HG02973 (cell line): ENCODE data around the gene RPRD2.
A peak's percentile ranks its signal among the peaks of the same experiment; 100 is the strongest.
"Not testable (repeated sequence)": the region's sequence is repeated elsewhere in the genome, so short reads cannot be mapped to it uniquely, and the experiment has no call there.

Experiments
- ATAC-seq: cut with Tn5 transposase; IDR thresholded peaks from one replicate; pipeline ENCODE4 v1.9.1; 2021; ENCODE audit warnings: moderate library complexity; ENCODE audit not compliant: unreplicated experiment

RPRD2 gene

GRCh38 chr1:150363426-150364230 lies at the start of gene RPRD2:
Gene RPRD2 (plus strand): TSS chr1:150364147. CDS start chr1:150364715, 568 bp downstream.
- peak; percentile 67 for ATAC-seq

- ATAC-seq: not testable (repeated sequence)
These were observed 49.3 kb upstream of the RPRD2 start for GRCh38 chr1:150314691-150315090.

GRCh38 chr1:150320667-150320978 lies 43.3 kb upstream of the RPRD2 start:
- no peak for ATAC-seq

- no peak for ATAC-seq
These were observed 42.2 kb upstream of the RPRD2 start for GRCh38 chr1:150321826-150322166.

- ATAC-seq: no peak
These were observed 41.6 kb upstream of the RPRD2 start for GRCh38 chr1:150322310-150322709.

- no peak for ATAC-seq
These were observed 31.2 kb upstream of the RPRD2 start for GRCh38 chr1:150332651-150333290.

- no peak for ATAC-seq
These were observed 17.6 kb upstream of the RPRD2 start for GRCh38 chr1:150346316-150346715.

- no peak for ATAC-seq
These were observed 11.1 kb upstream of the RPRD2 start for GRCh38 chr1:150352866-150353265.

- ATAC-seq: no peak
These were observed 1.1 kb upstream of the RPRD2 start for GRCh38 chr1:150362721-150363425.

- peak; percentile 28 for ATAC-seq
These were observed 470 bp downstream of the RPRD2 start for GRCh38 chr1:150364231-150365003.

GRCh38 chr1:150365941-150366340 lies 2.0 kb downstream of the RPRD2 start:
- no peak for ATAC-seq

- ATAC-seq: no peak
These were observed 2.7 kb downstream of the RPRD2 start for GRCh38 chr1:150366416-150367296.

- no peak for ATAC-seq
These were observed 7.2 kb downstream of the RPRD2 start for GRCh38 chr1:150371110-150371509.

- ATAC-seq: no peak
These were observed 8.6 kb downstream of the RPRD2 start for GRCh38 chr1:150372580-150372979.

GRCh38 chr1:150376110-150376509 lies 12.2 kb downstream of the RPRD2 start:
- no peak for ATAC-seq

GRCh38 chr1:150383631-150384324 lies 19.8 kb downstream of the RPRD2 start:
- ATAC-seq: no peak

GRCh38 chr1:150385537-150386445 lies 21.8 kb downstream of the RPRD2 start:
- ATAC-seq: no peak

GRCh38 chr1:150386592-150386991 lies 22.6 kb downstream of the RPRD2 start:
- ATAC-seq: no peak

- ATAC-seq: no peak
These were observed 23.3 kb downstream of the RPRD2 start for GRCh38 chr1:150387200-150387599.
